ENCODE measurements around the gene IL1RAP.

GRCh38 chr3:190580417-190580816 lies 66.5 kb downstream of the IL1RAP start:
- TF ChIP-seq CTCF (IDR thresholded peaks at IDR 0.05): no peak
- no peak for TF ChIP-seq ZFX (IDR thresholded peaks at IDR 0.05; ENCODE audit: borderline replicate concordance)
